Sigmoid colon (tissue), 7 donors: Measurements from ENCODE around the gene BET1. TPM values are rescaled to one million over a fixed set of nuclear protein-coding genes. Genes with fewer than 3 reads are reported as not detected.

Source experiments
- DNase-seq: peaks from one replicate; pipeline ENCODE4 v3.0.0-alpha.2; 2019
- H3K27ac ChIP-seq, 4 donors: fragments of 200-600 bp; sonication (generic); one replicate each; pipeline ENCODE4 v1.5.1; 2016 to 2019; ENCODE audit warnings: mild to moderate bottlenecking in 1 of 4
- H3K27me3 ChIP-seq, 3 donors: fragments of 200-600 bp; sonication (generic); one replicate each; pipeline ENCODE4 v1.5.1; 2019; ENCODE audit warnings: mild to moderate bottlenecking in 1 of 3
- H3K36me3 ChIP-seq, 4 donors: fragments of 200-600 bp; sonication (generic); one replicate each; pipeline ENCODE4 v1.5.1; 2016 to 2019
- H3K4me1 ChIP-seq, 4 donors: fragments of 200-600 bp; sonication (generic); one replicate each; pipeline ENCODE4 v1.5.1; 2017 to 2019
- H3K4me3 ChIP-seq, 4 donors: fragments of 200-600 bp; sonication (generic); one replicate each; pipeline ENCODE4 v1.5.1; 2017 to 2019; ENCODE audit warnings: mild to moderate bottlenecking in 2 of 4, moderate library complexity in 1 of 4
- H3K9me3 ChIP-seq, 4 donors: fragments of 200-600 bp in 3 of 4; sonication (generic) in 3 of 4; one replicate each; pipeline versions ENCODE4 v1.5.1 to v1.6.1; 2013 to 2019
- EP300 ChIP-seq, 4 donors: sonication (generic); formaldehyde crosslinking; IDR thresholded peaks; one replicate each; pipeline ENCODE4 v1.6.1; 2017; ENCODE audit warnings: antibody characterized with exemption in 4 of 4
- POLR2A ChIP-seq, 2 donors: fragments of 450-650 bp; IDR thresholded peaks; one replicate each; pipeline ENCODE4 v1.6.1; 2016; ENCODE audit warnings: antibody characterized with exemption in 2 of 2, mild to moderate bottlenecking in 2 of 2, moderate library complexity in 2 of 2
- POLR2AphosphoS5 ChIP-seq, 4 donors: sonication (generic); formaldehyde crosslinking; IDR thresholded peaks; one replicate each; pipeline ENCODE4 v1.6.1; 2017; ENCODE audit warnings: antibody characterized with exemption in 4 of 4
- whole genome bisulfite sequencing, 2 donors: extraction: QIAGEN DNeasy Blood & Tissue Kit; methylation state at CpG; one replicate each; pipeline ENCODE4 v1.1.7; 2013; 5-methylcytosine and 5-hydroxymethylcytosine counted together
- intact Hi-C: fragments of 100-400 bp; cut with DNase I; formaldehyde crosslinking; loops from one replicate; pipeline ENCODE4 v1.15.1; 2023
- polyA plus RNA-seq, 3 donors: library from polyadenylated mRNA; stranded (reverse); fragments of 200-250 nt; gene quantifications; one replicate each; pipeline ENCODE4 v1.2.3, GENCODE V29; 2013
- total RNA-seq, 4 donors: library from RNA; depleted of rRNA; stranded (reverse); fragments of >200 nt; gene quantifications; one replicate each; pipeline ENCODE4 v1.1.0, GENCODE V29; 2016
- TF ChIP-seq, protein P1 (sequence below), 4 experiments: fragments of 450-650 bp in 3 of 4; fragments of 200-600 bp in 1 of 4; IDR thresholded peaks; one replicate each; pipeline ENCODE4 v1.5.1; 2016 to 2019; ENCODE audit warnings: antibody characterized with exemption in 4 of 4, mild to moderate bottlenecking in 3 of 4, moderate library complexity in 2 of 4
- donor health status: healthy with polysubstance abuse.
- donor health status: Bipolar disorder and iron deficiency.
- donor health status: healthy.

BET1 gene
- total and polyA plus RNA-seq, 7 donors, result 16.9 to 38.1 (median 27.0) TPM

DNA sequence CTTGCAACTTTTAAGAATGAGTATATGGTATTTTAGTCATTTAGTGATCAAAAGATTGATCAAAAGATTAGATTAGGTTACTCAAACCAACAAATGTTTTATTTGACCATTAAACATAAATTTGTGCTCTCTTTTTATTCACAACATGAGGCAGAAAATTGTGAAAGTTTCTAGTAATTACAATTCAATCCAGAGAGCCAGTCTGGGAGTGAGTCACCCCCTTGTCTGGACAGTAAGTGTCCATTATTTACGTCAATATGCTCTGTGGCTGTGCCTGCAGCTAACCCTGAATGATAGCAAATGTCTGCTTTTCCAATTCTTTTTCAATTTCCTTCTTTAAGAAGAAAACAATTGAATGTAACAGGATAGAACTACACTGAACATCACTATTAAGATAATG is 54.7 kb downstream of the BET1 start:
- Histone ChIP-seq H3K36me3 (no peaks in the 10 kb centered on the region), H3K4me3 (no peak overlapping the region), H3K4me1 (no peaks in the 10 kb centered on the region), H3K27me3 (no peaks in the 10 kb centered on the region), H3K27ac (no peak overlapping the region), H3K9me3 (no peaks in the 10 kb centered on the region)
- WGBS, 2 donors, result 70 to 77% methylated on average over 1 of the region's 1 CpG
- no peak for DNase-seq
- intact Hi-C loops, result no loop called here
- TF ChIP-seq EP300 (IDR thresholded peaks at IDR 0.05) (no peak), POLR2AphosphoS5 (IDR thresholded peaks at IDR 0.05) (no peak)

DNA sequence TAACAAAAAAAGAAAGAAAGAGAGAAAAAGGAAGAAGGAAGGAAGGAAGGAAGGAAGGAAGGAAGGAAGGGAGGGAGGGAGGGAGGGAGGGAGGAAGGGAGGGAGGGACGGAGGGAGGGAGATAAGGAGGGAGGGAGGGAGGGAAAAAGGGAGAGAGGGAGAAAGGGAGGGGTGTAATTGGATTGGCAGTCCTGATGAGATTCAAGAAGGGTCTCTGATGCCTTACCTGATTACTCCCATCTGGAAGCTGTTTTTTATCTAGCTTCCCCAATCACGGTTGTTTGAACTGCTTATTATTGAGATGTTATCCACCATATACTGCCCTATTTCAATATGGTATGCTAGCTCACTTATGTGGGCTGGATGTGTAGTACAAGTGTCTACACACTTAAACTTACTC is 55.3 kb downstream of the BET1 start:
- Histone ChIP-seq H3K9me3 (no peaks in the 10 kb centered on the region), H3K4me3 (no peak overlapping the region), H3K4me1 (no peaks in the 10 kb centered on the region), H3K27me3 (no peaks in the 10 kb centered on the region), H3K36me3 (no peaks in the 10 kb centered on the region), H3K27ac (no peak overlapping the region)
- no peak for DNase-seq
- intact Hi-C loops, result no loop called here
- no peak for TF ChIP-seq EP300 (IDR thresholded peaks at IDR 0.05)
- no peak for TF ChIP-seq POLR2AphosphoS5 (IDR thresholded peaks at IDR 0.05)
- TF ChIP-seq, protein P1, sequence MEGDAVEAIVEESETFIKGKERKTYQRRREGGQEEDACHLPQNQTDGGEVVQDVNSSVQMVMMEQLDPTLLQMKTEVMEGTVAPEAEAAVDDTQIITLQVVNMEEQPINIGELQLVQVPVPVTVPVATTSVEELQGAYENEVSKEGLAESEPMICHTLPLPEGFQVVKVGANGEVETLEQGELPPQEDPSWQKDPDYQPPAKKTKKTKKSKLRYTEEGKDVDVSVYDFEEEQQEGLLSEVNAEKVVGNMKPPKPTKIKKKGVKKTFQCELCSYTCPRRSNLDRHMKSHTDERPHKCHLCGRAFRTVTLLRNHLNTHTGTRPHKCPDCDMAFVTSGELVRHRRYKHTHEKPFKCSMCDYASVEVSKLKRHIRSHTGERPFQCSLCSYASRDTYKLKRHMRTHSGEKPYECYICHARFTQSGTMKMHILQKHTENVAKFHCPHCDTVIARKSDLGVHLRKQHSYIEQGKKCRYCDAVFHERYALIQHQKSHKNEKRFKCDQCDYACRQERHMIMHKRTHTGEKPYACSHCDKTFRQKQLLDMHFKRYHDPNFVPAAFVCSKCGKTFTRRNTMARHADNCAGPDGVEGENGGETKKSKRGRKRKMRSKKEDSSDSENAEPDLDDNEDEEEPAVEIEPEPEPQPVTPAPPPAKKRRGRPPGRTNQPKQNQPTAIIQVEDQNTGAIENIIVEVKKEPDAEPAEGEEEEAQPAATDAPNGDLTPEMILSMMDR (IDR thresholded peaks at IDR 0.05), result no peak
- TF ChIP-seq POLR2A (IDR thresholded peaks at IDR 0.05), result no peak
- 52 to 65% methylated on average over 2 of the region's 2 CpGs for WGBS, 2 donors

DNA sequence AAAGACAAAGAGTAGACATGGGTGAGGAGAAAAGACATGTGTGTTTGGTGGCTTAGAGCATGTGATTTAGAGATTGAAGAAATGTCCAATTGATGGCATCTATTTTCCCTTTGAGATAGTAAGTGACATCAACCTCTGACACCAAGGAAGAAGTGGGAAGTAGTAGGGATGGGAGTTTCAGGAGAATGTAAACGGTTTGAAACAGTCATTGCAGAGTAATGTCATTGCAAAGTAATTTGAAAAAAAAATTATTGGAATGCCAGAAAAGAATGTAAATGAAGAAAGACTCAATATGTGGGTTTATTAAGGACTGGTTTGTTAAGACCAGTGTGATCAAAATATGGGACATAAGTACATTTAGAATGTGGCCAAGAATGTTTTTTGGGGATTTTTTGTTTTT is 56.0 kb downstream of the BET1 start:
- DNase-seq, result no peak
- H3K4me1 ChIP-seq, result no peaks in the 10 kb centered on the region
- H3K27me3 ChIP-seq, result no peaks in the 10 kb centered on the region
- intact Hi-C loops, result no loop called here
- no peak overlapping the region for H3K4me3 ChIP-seq
- no peak overlapping the region for H3K27ac ChIP-seq
- no peaks in the 10 kb centered on the region for H3K36me3 ChIP-seq
- 27 to 57% methylated on average over 1 of the region's 1 CpG for WGBS, 2 donors
- no peaks in the 10 kb centered on the region for H3K9me3 ChIP-seq
- TF ChIP-seq POLR2AphosphoS5 (IDR thresholded peaks at IDR 0.05) (no peak), EP300 (IDR thresholded peaks at IDR 0.05) (no peak), POLR2A (IDR thresholded peaks at IDR 0.05) (no peak)
- TF ChIP-seq, protein P1 (IDR thresholded peaks at IDR 0.05), result no peak

DNA sequence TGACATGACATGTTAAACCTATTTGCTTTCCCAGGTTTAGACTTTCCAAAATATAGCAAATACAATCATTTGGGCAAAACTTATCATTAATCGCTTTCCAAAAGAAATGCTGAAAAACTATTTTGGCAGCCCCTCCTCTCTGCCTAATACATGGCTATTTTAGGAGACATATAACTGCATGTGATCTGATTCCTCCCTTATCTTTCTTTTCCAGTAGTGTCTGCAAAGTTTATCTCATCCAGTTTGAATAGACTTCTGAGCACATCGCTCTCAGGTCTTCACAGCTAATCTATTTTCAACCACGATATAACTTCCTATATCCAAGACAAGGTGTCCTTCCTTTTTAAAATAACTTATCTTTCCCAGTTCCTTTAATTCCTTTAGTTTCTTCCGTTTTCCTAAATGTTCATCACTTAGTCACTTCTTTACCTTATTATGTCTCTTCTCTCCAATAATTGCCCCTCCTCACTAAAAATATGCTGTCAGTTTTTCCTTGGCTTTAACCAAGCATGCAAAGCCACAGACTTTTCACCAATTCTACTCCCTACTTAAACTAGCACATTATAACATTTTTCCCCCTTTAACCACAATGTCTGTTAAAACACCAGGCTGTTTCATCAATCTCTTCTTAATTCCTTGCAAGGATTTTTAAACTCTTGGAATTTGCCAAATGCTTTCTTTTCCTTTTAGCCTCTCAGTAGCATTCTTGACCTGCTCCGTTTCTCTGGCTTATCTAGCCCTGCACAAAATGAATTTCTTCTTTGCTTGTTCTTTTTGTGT is 58.2 kb downstream of the BET1 start:
- H3K27ac ChIP-seq, result peak overlapping the region in 1 of 4 donors; percentile 23
- H3K4me1 ChIP-seq, result no peaks in the 10 kb centered on the region
- H3K9me3 ChIP-seq, result no peaks in the 10 kb centered on the region
- 63 to 84% methylated on average over 5 of the region's 5 CpGs for WGBS, 2 donors
- H3K4me3 ChIP-seq, result no peak overlapping the region
- intact Hi-C loops, result no loop called here
- no peaks in the 10 kb centered on the region for H3K36me3 ChIP-seq
- TF ChIP-seq POLR2A (IDR thresholded peaks at IDR 0.05) (no peak), POLR2AphosphoS5 (IDR thresholded peaks at IDR 0.05) (no peak), EP300 (IDR thresholded peaks at IDR 0.05) (no peak)
- TF ChIP-seq, protein P1 (IDR thresholded peaks at IDR 0.05), result no peak
- no peaks in the 10 kb centered on the region for H3K27me3 ChIP-seq
- no peak for DNase-seq

DNA sequence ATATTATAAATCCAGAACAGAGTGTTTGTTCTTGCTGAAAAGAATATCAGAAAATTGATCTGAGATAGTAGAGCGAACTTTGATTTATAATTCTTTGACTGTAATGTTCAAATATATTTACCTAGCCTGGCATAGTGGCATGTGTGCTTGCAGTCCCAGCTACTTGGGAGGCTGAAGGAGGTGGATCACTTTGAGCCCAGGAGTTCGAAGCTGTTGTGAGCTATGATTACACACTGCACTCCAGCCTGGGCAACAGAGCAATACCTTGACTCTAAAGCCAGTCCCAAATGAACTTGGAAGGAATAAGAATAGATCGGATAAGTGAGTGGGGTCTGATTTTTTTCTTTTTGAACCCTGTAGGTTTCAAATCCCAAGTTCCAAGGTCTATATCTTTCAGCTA is 59.1 kb downstream of the BET1 start:
- TF ChIP-seq POLR2A (IDR thresholded peaks at IDR 0.05) (no peak), EP300 (IDR thresholded peaks at IDR 0.05) (no peak), POLR2AphosphoS5 (IDR thresholded peaks at IDR 0.05) (no peak)
- TF ChIP-seq, protein P1 (IDR thresholded peaks at IDR 0.05), result no peak
- intact Hi-C loops, result no loop called here
- WGBS, 2 donors, result 23 to 38% methylated on average over 3 of the region's 3 CpGs

More for the DNA sequence above, 59.1 kb downstream of the BET1 start:
- H3K27me3 ChIP-seq, result no peaks in the 10 kb centered on the region
- H3K4me1 ChIP-seq, result no peaks in the 10 kb centered on the region
- no peaks in the 10 kb centered on the region for H3K36me3 ChIP-seq
- peak overlapping the region in 1 of 4 donors; percentile 23 for H3K27ac ChIP-seq
- H3K9me3 ChIP-seq, result no peaks in the 10 kb centered on the region
- no peak for DNase-seq
- no peak overlapping the region for H3K4me3 ChIP-seq
